ENCODE measurements around the gene PER2. TPM values are rescaled to one million over a fixed set of nuclear protein-coding genes. Genes with fewer than 3 reads are reported as not detected.

PER2 gene
- total and polyA plus RNA-seq, 2 donors (not counting 3 experiments of a cell fraction or from before 2014, with no cell fraction given), result 0.86 to 3.8 TPM

DNA sequence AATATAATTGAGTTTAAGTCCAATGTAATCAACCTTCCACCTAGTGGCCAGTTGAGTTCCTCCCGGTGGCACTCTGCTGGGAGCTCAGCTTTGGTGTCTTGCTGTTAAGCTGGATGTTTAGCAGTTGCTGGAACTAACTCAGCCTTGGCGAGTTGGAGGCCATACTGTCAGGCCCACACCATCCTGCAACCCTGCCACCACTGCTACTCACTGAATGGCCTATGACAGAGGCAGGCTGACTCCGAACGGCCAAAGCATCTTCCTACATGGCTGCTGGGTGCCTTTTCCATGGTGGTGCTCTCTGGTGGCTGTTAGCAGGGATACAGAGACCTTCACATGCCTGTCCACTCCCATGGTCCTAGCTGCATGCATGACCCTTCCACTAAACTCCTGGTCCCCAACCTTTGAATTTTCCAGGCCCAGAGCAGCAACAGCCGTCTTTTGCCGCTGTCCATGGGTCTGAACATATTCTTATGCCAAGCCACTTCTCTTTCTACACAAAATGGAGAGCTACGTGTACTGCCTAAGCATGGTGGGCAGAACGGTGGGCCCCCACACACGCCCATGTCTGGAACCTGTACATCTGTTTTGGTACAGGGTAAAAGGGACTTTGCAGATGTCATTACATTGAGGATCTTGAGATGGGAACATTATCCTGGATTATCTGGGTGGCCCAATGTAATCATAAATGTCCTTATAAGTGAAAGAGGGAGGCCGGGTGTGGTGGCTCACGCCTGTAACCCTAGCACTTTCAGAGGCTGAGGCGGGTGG, 16.9 kb upstream of the PER2 start:
- BruUV-seq (replicated peaks), result no TSS peak
- no peaks in the 10 kb centered on the region for H3K36me3 ChIP-seq (ENCODE audit: control insufficient read depth in 2 of 2, extremely low read depth in 1 of 2, insufficient read depth in 2 of 2, low read length in 2 of 2)
- H3K4me3 ChIP-seq (replicated peaks in 1 of 3; ENCODE audit: insufficient read depth in 1 of 3, low read depth in 1 of 3, low read length in 3 of 3), result no peak overlapping the region
- TF ChIP-seq, protein P1, sequence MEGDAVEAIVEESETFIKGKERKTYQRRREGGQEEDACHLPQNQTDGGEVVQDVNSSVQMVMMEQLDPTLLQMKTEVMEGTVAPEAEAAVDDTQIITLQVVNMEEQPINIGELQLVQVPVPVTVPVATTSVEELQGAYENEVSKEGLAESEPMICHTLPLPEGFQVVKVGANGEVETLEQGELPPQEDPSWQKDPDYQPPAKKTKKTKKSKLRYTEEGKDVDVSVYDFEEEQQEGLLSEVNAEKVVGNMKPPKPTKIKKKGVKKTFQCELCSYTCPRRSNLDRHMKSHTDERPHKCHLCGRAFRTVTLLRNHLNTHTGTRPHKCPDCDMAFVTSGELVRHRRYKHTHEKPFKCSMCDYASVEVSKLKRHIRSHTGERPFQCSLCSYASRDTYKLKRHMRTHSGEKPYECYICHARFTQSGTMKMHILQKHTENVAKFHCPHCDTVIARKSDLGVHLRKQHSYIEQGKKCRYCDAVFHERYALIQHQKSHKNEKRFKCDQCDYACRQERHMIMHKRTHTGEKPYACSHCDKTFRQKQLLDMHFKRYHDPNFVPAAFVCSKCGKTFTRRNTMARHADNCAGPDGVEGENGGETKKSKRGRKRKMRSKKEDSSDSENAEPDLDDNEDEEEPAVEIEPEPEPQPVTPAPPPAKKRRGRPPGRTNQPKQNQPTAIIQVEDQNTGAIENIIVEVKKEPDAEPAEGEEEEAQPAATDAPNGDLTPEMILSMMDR (IDR thresholded peaks at IDR 0.05; ENCODE audit: extremely low read depth in 1 of 2, insufficient read depth in 1 of 2, low read depth in 1 of 2, low read length in 2 of 2), result peak in 1 of 2 donors; percentile 15
- no peak for TF ChIP-seq POLR2A (IDR thresholded peaks at IDR 0.05; ENCODE audit: low read depth, low read length)
- dilution Hi-C loops (cut with MboI; ENCODE audit: extremely low pct_ligation_motif_present, low sequenced_read_pairs) (no loop called here), intact Hi-C loops (cut with micrococcal nuclease) (loop anchor here (1.0 kb wide), 1 partner anchor 49 kb away; no protein-coding TSS in a partner anchor)
- no peak overlapping the region for H3K9ac ChIP-seq (replicated peaks; ENCODE audit: extremely low read depth, insufficient read depth, low read length)
- no peaks in the 10 kb centered on the region for H3K4me1 ChIP-seq (ENCODE audit: control insufficient read depth, extremely low read depth, insufficient read depth, low read length)
- H3K9me1 ChIP-seq (replicated peaks; ENCODE audit: control insufficient read depth, extremely low read depth, insufficient read depth, low read length), result no peaks in the 10 kb centered on the region
- H2AFZ ChIP-seq (ENCODE audit: low read depth, low read length), result no peak overlapping the region
- H3K27me3 ChIP-seq (ENCODE audit: control insufficient read depth in 2 of 2, insufficient read depth in 2 of 2, low read length in 2 of 2), result peaks cover 1 to 4% of the 10 kb centered on the region in 2 experiments
- POLR2A ChIA-PET, result no interaction called here
- DNase-seq (ENCODE audit: low read depth, low spot score) (peak; percentile 8), FAIRE-seq (no peak)
- H3K4me2 ChIP-seq (ENCODE audit: insufficient read depth, low read length), result no peak overlapping the region
- H3K9me3 ChIP-seq (replicated peaks; ENCODE audit: control insufficient read depth, insufficient read depth, low read length), result no peaks in the 10 kb centered on the region
- no peaks in the 10 kb centered on the region for H3K79me2 ChIP-seq (ENCODE audit: control insufficient read depth, insufficient read depth, low read length)
- H4K20me1 ChIP-seq (replicated peaks; ENCODE audit: control insufficient read depth, extremely low read depth, insufficient read depth, low read length), result no peaks in the 10 kb centered on the region
- CTCF ChIA-PET, result interaction anchor here (0.6 to 2.1 kb wide), 3 partner anchors 16 to 42 kb away, joined by 4 to 9 read pairs (median 5); no protein-coding TSS in a partner anchor
- no peak overlapping the region for H3K27ac ChIP-seq (ENCODE audit: insufficient read depth, low read depth, low read length)

DNA sequence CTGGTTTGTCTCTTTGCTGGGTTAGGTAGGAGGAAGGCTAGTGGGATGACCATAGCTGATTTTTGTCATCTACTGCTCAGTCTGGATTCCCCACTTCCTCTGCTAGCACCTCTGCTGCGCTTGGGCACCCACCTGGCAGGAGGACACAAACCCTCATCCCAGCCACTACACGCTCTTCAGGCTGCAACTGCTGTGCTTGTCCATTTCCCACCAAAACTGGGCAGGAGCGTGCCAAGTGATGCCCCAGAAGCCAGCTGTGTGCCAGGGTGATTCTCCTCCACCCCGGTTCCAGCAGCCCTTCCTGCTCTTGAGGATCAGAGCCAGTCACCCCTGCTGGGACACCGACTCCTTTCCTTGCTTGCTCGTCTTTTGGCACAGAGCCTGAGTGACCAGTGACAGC, 15.7 kb upstream of the PER2 start:
- POLR2A ChIA-PET, result no interaction called here
- BruUV-seq (replicated peaks), result no TSS peak
- CTCF ChIA-PET, result no interaction called here
- Histone ChIP-seq H3K9me1 (replicated peaks; ENCODE audit: control insufficient read depth, extremely low read depth, insufficient read depth, low read length) (no peaks in the 10 kb centered on the region), H4K20me1 (replicated peaks; ENCODE audit: control insufficient read depth, extremely low read depth, insufficient read depth, low read length) (no peaks in the 10 kb centered on the region), H3K36me3 (ENCODE audit: control insufficient read depth in 2 of 2, extremely low read depth in 1 of 2, insufficient read depth in 2 of 2, low read length in 2 of 2) (no peaks in the 10 kb centered on the region), H3K4me3 (replicated peaks in 1 of 3; ENCODE audit: insufficient read depth in 1 of 3, low read depth in 1 of 3, low read length in 3 of 3) (no peak overlapping the region), H3K27ac (ENCODE audit: insufficient read depth, low read depth, low read length) (no peak overlapping the region), H2AFZ (ENCODE audit: low read depth, low read length) (no peak overlapping the region), H3K9ac (replicated peaks; ENCODE audit: extremely low read depth, insufficient read depth, low read length) (no peak overlapping the region), H3K27me3 (ENCODE audit: control insufficient read depth in 2 of 2, insufficient read depth in 2 of 2, low read length in 2 of 2) (peaks cover 1 to 4% of the 10 kb centered on the region in 2 experiments), H3K9me3 (replicated peaks; ENCODE audit: control insufficient read depth, insufficient read depth, low read length) (no peaks in the 10 kb centered on the region), H3K79me2 (ENCODE audit: control insufficient read depth, insufficient read depth, low read length) (no peaks in the 10 kb centered on the region), H3K4me1 (ENCODE audit: control insufficient read depth, extremely low read depth, insufficient read depth, low read length) (no peaks in the 10 kb centered on the region), H3K4me2 (ENCODE audit: insufficient read depth, low read length) (no peak overlapping the region)
- DNase-seq (ENCODE audit: low read depth, low spot score) (no peak), FAIRE-seq (no peak)
- intact Hi-C loops (cut with micrococcal nuclease) (no loop called here), dilution Hi-C loops (cut with MboI; ENCODE audit: extremely low pct_ligation_motif_present, low sequenced_read_pairs) (no loop called here)
- TF ChIP-seq EZH2 (IDR thresholded peaks at IDR 0.05; ENCODE audit: borderline replicate concordance, low read depth, low read length, severe bottlenecking), result no peak
- no peak for TF ChIP-seq FOS (IDR thresholded peaks at IDR 0.05; ENCODE audit: borderline replicate concordance, insufficient read depth, low read length)
- TF ChIP-seq, protein P1 (IDR thresholded peaks at IDR 0.05; ENCODE audit: extremely low read depth in 1 of 2, insufficient read depth in 1 of 2, low read depth in 1 of 2, low read length in 2 of 2), result no peak
- no peak for TF ChIP-seq POLR2AphosphoS5 (IDR thresholded peaks at IDR 0.05; ENCODE audit: insufficient read depth, low read depth, low read length)
- TF ChIP-seq JUN (IDR thresholded peaks at IDR 0.05; ENCODE audit: borderline replicate concordance, insufficient read depth, insufficient read length, low read depth), result no peak
- no peak for TF ChIP-seq MYC (IDR thresholded peaks at IDR 0.05; ENCODE audit: low read depth, low read length)
- TF ChIP-seq GATA2 (IDR thresholded peaks at IDR 0.05; ENCODE audit: insufficient read depth, insufficient read length, low read depth, low read length), result no peak
- TF ChIP-seq POLR2A (IDR thresholded peaks at IDR 0.05; ENCODE audit: low read depth, low read length), result no peak
- TF ChIP-seq, protein P2, sequence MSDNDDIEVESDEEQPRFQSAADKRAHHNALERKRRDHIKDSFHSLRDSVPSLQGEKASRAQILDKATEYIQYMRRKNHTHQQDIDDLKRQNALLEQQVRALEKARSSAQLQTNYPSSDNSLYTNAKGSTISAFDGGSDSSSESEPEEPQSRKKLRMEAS (IDR thresholded peaks at IDR 0.05; ENCODE audit: insufficient read depth, insufficient read length), result no peak
